Testis (tissue), 5 donors: Measurements from ENCODE around the gene PRDM8. TPM values are rescaled to one million over a fixed set of nuclear protein-coding genes. Genes with fewer than 3 reads are reported as not detected.

Experiments
- DNase-seq: peaks from one replicate; pipeline ENCODE4 v3.0.0-alpha.2; 2019
- H3K27ac ChIP-seq, 2 donors: fragments of 200-600 bp; sonication (generic); one replicate each; pipeline ENCODE4 v1.5.1; 2019
- H3K27me3 ChIP-seq: fragments of 200-600 bp; sonication (generic); one replicate; pipeline ENCODE4 v1.5.1; 2019
- H3K36me3 ChIP-seq: fragments of 200-600 bp; sonication (generic); one replicate; pipeline ENCODE4 v1.5.1; 2017; ENCODE audit warnings: low read depth; ENCODE audit errors: missing control alignments
- H3K4me1 ChIP-seq: fragments of 200-600 bp; sonication (generic); one replicate; pipeline ENCODE4 v1.5.1; 2019
- H3K4me3 ChIP-seq, 2 donors: fragments of 200-600 bp; sonication (generic); one replicate each; pipeline ENCODE4 v1.5.1; 2017 to 2019
- H3K9me3 ChIP-seq: fragments of 200-600 bp; sonication (generic); one replicate; pipeline ENCODE4 v1.5.1; 2017
- CTCF ChIP-seq, 3 experiments: fragments of 450-650 bp in 2 of 3; fragments of 200-600 bp in 1 of 3; sonication (generic) in 1 of 3; IDR thresholded peaks; one replicate each; pipeline ENCODE4 v1.5.1; 2016 to 2019; ENCODE audit warnings: antibody characterized with exemption in 3 of 3, mild to moderate bottlenecking in 2 of 3, moderate library complexity in 1 of 3
- POLR2A ChIP-seq: fragments of 450-650 bp; IDR thresholded peaks from one replicate; pipeline ENCODE4 v1.6.1; 2017; ENCODE audit warnings: antibody characterized with exemption, mild to moderate bottlenecking, moderate library complexity
- WGBS, 2 donors: methylation state at CpG; one replicate each; pipeline ENCODE4 v1.1.5; 2018; 5-methylcytosine and 5-hydroxymethylcytosine counted together
- intact Hi-C: fragments of 100-400 bp; cut with DNase I; formaldehyde crosslinking; loops from one replicate; pipeline ENCODE4 v1.15.1; 2023; ENCODE audit warnings: low total_unique reads
- long read RNA-seq, 2 donors: transcript quantifications; one replicate each; lab custom pipeline, GENCODE V29; 2026
- polyA plus RNA-seq: library from polyadenylated mRNA; stranded (reverse); fragments of 350-450 nt; fragmentation: Illumina TruSeq; extraction: RNeasy Lipid Tissue Mini Kit (QIAGEN cat#74804); gene quantifications from one replicate; pipeline ENCODE4 v1.2.3, GENCODE V29; 2014; ENCODE audit warnings: low read depth, low replicate concordance; ENCODE audit not compliant: insufficient read depth
- total RNA-seq, 2 donors: library from RNA; depleted of rRNA; stranded (reverse); fragments of >200 nt; gene quantifications; one replicate each; pipeline ENCODE4 v1.2.3, GENCODE V29; 2016

The PRDM8 gene
- total RNA-seq (1 to 10 TPM; 3.9 to 4.3 TPM), polyA plus RNA-seq (1.1 TPM)
- long read RNA-seq, donor 1 = 0 reads
- long read RNA-seq, donor 2 = 0 reads

DNA sequence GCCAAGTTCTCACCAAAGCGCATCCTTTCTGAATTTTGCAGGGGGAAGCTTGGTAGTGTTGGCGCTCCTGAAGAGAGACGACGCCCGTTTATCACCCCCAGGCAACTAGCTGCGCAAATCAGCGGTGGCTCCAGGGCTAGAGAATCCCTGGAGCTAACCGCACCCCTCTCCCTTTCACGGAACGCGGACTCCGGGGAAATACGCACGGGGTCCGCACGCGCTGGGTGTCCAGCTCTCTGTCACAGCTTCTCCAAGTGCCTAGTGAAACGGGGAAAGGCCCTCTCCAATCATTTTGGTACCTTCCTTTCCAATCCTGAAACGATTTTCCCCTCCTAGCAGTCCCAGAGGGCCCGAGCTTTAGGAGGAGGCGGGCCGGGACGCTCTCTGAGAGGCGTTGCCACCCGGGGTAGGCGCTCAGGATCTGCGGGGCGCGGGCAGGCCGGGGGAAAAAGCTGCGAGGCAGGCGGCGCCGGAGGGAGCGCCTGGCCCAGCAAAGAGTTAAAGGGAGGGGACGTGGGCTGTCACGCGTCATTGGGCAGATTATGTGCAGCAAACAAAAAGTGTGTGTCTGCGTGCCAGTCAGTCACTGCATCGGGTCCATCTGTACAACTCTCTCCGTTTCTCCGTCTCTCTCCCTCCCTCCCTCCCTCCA, at the start of gene PRDM8:
Gene PRDM8, plus strand, starts transcription at position 582 of the 652 bp plus-strand sequence. CDS start 2,578 bp downstream, outside the sequence.
- no peak for TF ChIP-seq POLR2A
- no peak for TF ChIP-seq CTCF (IDR thresholded peaks at IDR 0.05)
- 29 to 35% methylated on average over 26 to 42 of the region's 42 CpGs for WGBS, 2 donors
- no peak for DNase-seq
- Histone ChIP-seq H3K36me3 (no peaks in the 10 kb centered on the region), H3K27me3 (peaks cover 5% of the 10 kb centered on the region), H3K27ac (no peak within 1 kb of the TSS), H3K4me1 (no peaks in the 10 kb centered on the region), H3K4me3 (peak within 1 kb of the TSS in 1 of 2 donors; percentile 2), H3K9me3 (no peaks in the 10 kb centered on the region)
- intact Hi-C loops = no loop called here

DNA sequence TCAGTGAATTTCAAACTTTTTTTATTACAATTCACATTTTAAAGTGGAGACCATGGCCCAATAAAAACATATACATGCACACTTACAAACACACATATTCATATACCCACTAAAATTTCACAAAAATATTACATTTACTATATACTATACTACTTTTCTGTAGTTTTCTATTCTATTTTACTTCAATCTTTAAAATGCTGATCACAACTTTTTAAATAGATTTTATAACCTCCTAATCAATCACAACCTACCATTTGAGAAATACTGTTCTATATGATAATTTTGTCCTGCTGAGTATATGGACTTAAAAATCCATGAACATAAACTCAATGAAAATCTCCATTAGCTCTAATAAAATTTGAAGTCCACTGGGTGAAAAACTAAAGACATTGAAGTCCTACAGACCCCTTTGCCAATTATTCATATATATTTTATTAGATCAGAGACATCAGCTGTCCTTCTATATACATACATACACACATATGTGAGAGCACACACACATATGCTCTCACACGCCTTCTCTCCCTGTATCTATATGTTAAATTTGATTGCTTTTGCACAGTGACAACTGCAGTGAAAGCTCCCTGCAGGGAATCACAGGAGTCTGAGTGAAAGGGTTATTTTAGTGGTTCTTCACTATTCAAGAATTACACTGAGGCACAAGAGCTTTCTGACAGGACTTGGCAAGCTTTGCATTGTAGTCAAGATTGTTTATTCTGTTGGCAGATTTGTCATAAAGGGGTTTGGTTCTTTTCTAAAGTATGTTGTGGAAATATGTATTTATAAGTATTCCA, 46.7 kb upstream of the PRDM8 start:
- no peaks in the 10 kb centered on the region for H3K9me3 ChIP-seq
- intact Hi-C loops = no loop called here
- TF ChIP-seq POLR2A (no peak), CTCF (IDR thresholded peaks at IDR 0.05) (no peak)
- H3K36me3 ChIP-seq = no peaks in the 10 kb centered on the region
- 96% methylated on average over 1 of the region's 1 CpG for WGBS, 2 donors
- no peak overlapping the region for H3K4me3 ChIP-seq
- H3K27ac ChIP-seq = no peak overlapping the region
- no peak for DNase-seq
- no peaks in the 10 kb centered on the region for H3K27me3 ChIP-seq
- H3K4me1 ChIP-seq = peaks cover 5% of the 10 kb centered on the region

GRCh38 chr4:80151981-80152380, 45.3 kb upstream of the PRDM8 start:
- Histone ChIP-seq H3K4me1 (peaks cover 5% of the 10 kb centered on the region), H3K27me3 (no peaks in the 10 kb centered on the region), H3K27ac (no peak overlapping the region), H3K4me3 (no peak overlapping the region), H3K36me3 (no peaks in the 10 kb centered on the region), H3K9me3 (no peaks in the 10 kb centered on the region)
- intact Hi-C loops = no loop called here
- WGBS, 2 donors = 91% methylated on average over 3 of the region's 3 CpGs
- TF ChIP-seq CTCF (IDR thresholded peaks at IDR 0.05) (no peak), POLR2A (no peak)
- DNase-seq = no peak

DNA sequence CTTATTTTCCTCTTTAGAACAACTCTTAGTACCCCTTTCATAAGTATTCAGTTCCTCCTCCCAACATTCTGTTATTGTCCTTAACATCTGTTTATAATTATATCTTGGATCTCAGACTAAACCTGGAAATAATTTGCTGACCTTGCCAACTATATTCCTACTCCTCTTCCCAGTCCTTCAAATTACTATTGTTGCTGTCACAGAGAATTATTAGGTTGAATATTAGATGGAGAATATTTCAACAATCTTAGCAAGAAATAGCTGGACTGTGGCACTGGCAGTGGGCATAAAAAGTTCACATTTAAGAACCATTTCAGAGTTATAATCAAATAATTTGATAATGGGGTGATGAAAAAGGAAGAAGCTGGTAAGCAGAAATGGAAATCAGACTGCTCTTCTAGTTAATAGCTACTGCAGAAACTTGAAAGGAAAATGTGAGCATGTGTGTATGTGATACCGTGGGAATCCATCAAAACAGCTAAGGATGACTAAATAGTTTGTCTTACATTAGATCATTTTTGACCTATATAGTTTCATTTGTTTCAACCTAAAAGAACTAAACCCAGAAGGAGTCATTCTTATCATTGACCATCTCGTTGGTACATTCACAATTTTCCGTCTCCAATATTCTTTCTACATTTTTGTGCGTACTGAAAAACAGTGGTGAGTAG, 43.3 kb upstream of the PRDM8 start:
- no peak for DNase-seq
- H3K4me1 ChIP-seq = peaks cover 5% of the 10 kb centered on the region
- peak overlapping the region in 1 of 2 donors; percentile 47 for H3K27ac ChIP-seq
- no peaks in the 10 kb centered on the region for H3K9me3 ChIP-seq
- 63 to 66% methylated on average over 4 of the region's 4 CpGs for WGBS, 2 donors
- H3K4me3 ChIP-seq = no peak overlapping the region
- intact Hi-C loops = no loop called here
- H3K27me3 ChIP-seq = no peaks in the 10 kb centered on the region
- no peaks in the 10 kb centered on the region for H3K36me3 ChIP-seq
- TF ChIP-seq CTCF (IDR thresholded peaks at IDR 0.05) = no peak
- TF ChIP-seq POLR2A = no peak
